CD14-positive monocyte (primary cell): ENCODE measurements around the gene KCNK3. TPM values are rescaled to one million over a fixed set of nuclear protein-coding genes. Genes with fewer than 3 reads are reported as not detected.

Experiments
- DNase-seq, 3 donors: peaks; one replicate each; pipeline ENCODE4 v3.0.0-alpha.2; 2011 to 2022
- H2AFZ ChIP-seq: 2 replicates; pipeline ENCODE4 v1.6.0; 2012; ENCODE audit warnings: mild to moderate bottlenecking, low read depth, low read length, inconsistent platforms; ENCODE audit not compliant: insufficient read depth, poor library complexity, severe bottlenecking
- H3K27ac ChIP-seq, 2 donors: 1 replicate in 1 of 2; 2 replicates in 1 of 2; pipeline ENCODE4 v1.5.1; 2012 to 2013; ENCODE audit warnings: low read length in 2 of 2, control low read depth in 1 of 2, inconsistent platforms in 1 of 2, low read depth in 1 of 2, mild to moderate bottlenecking in 1 of 2
- H3K27me3 ChIP-seq, 2 donors: one replicate each; pipeline versions ENCODE4 v1.6.0 to v1.6.1; 2011 to 2013; ENCODE audit warnings: low read length in 2 of 2; ENCODE audit not compliant: control insufficient read depth in 2 of 2, insufficient read depth in 2 of 2
- H3K36me3 ChIP-seq, 2 donors: replicated peaks in 1 of 2; 1 replicate in 1 of 2; 2 replicates in 1 of 2; pipeline versions ENCODE4 v1.5.1 to v1.6.1; 2012 to 2013; ENCODE audit warnings: low read length in 2 of 2, control low read depth in 1 of 2, inconsistent platforms in 1 of 2, mild to moderate bottlenecking in 1 of 2; ENCODE audit not compliant: insufficient read depth in 2 of 2, control insufficient read depth in 1 of 2
- H3K4me1 ChIP-seq, 2 donors: 1 replicate in 1 of 2; 2 replicates in 1 of 2; pipeline versions ENCODE4 v1.5.1 to v1.6.1; 2012 to 2013; ENCODE audit warnings: low read length in 2 of 2, control low read depth in 1 of 2, inconsistent platforms in 1 of 2, mild to moderate bottlenecking in 1 of 2, moderate library complexity in 1 of 2; ENCODE audit not compliant: insufficient read depth in 2 of 2, control insufficient read depth in 1 of 2
- H3K4me2 ChIP-seq: replicated peaks from 2 replicates; pipeline ENCODE3; 2012; ENCODE audit warnings: low read length, moderate library complexity, mild to moderate bottlenecking; ENCODE audit not compliant: poor library complexity, severe bottlenecking; ENCODE audit errors: extremely low read depth
- H3K4me3 ChIP-seq, 3 experiments: fragments of 200-600 bp in 1 of 3; sonication (generic) in 1 of 3; replicated peaks in 1 of 3; 1 replicate in 2 of 3; 2 replicates in 1 of 3; pipeline ENCODE4 v1.5.1; 2011 to 2013; ENCODE audit warnings: low read length in 3 of 3, mild to moderate bottlenecking in 3 of 3, control low read depth in 2 of 3, low read depth in 2 of 3, inconsistent platforms in 1 of 3, moderate library complexity in 1 of 3
- H3K79me2 ChIP-seq: 2 replicates; pipeline ENCODE4 v1.6.0; 2012; ENCODE audit warnings: mild to moderate bottlenecking, control low read depth, inconsistent platforms, low read length, moderate library complexity; ENCODE audit not compliant: insufficient read depth
- H3K9ac ChIP-seq: 2 replicates; pipeline ENCODE4 v1.6.0; 2017; ENCODE audit warnings: low read length, mild to moderate bottlenecking; ENCODE audit not compliant: insufficient read depth, poor library complexity, severe bottlenecking
- H3K9me3 ChIP-seq, 2 donors: replicated peaks in 1 of 2; 1 replicate in 1 of 2; 2 replicates in 1 of 2; pipeline versions ENCODE4 v1.5.1 to v1.6.1; 2012 to 2013; ENCODE audit warnings: low read length in 2 of 2, control low read depth in 1 of 2; ENCODE audit not compliant: control insufficient read depth in 1 of 2, insufficient read depth in 1 of 2
- H4K20me1 ChIP-seq: 2 replicates; pipeline ENCODE4 v1.6.0; 2012; ENCODE audit warnings: mild to moderate bottlenecking, low read length, control low read depth, moderate library complexity; ENCODE audit not compliant: insufficient read depth
- H3K27ac Mint-ChIP-seq, 7 donors: one replicate each; pipeline ENCODE4 v1.8.0; 2020; ENCODE audit warnings: mild to moderate bottlenecking in 7 of 7, mixed read lengths in 7 of 7, moderate library complexity in 6 of 7, inconsistent platforms in 2 of 7
- H3K27me3 Mint-ChIP-seq, 3 donors: one replicate each; pipeline ENCODE4 v1.8.0; 2021 to 2022; ENCODE audit warnings: low read depth in 3 of 3, mild to moderate bottlenecking in 3 of 3, mixed read lengths in 3 of 3, moderate library complexity in 3 of 3, inconsistent platforms in 1 of 3
- H3K36me3 Mint-ChIP-seq, 2 donors: one replicate each; pipeline ENCODE4 v1.8.0; 2020; ENCODE audit warnings: mixed read lengths in 2 of 2, inconsistent platforms in 1 of 2, mild to moderate bottlenecking in 1 of 2
- H3K4me1 Mint-ChIP-seq: one replicate; pipeline ENCODE4 v1.8.0; 2020; ENCODE audit warnings: mild to moderate bottlenecking, mixed read lengths
- H3K4me3 Mint-ChIP-seq, 2 donors: one replicate each; pipeline ENCODE4 v1.8.0; 2020; ENCODE audit warnings: mild to moderate bottlenecking in 2 of 2, mixed read lengths in 2 of 2, moderate library complexity in 1 of 2
- H3K9me3 Mint-ChIP-seq, 7 donors: one replicate each; pipeline ENCODE4 v1.8.0; 2020 to 2022; ENCODE audit warnings: mixed read lengths in 7 of 7, mild to moderate bottlenecking in 6 of 7, moderate library complexity in 6 of 7, inconsistent platforms in 2 of 7
- CTCF ChIP-seq: fragments of 200-600 bp; IDR thresholded peaks from one replicate; pipeline ENCODE4 v1.8.0; 2022; ENCODE audit warnings: antibody characterized with exemption, mild to moderate bottlenecking
- whole genome bisulfite sequencing: methylation state at CpG from one replicate; pipeline ENCODE4 v1.1.5; 2013; ENCODE audit warnings: missing lambda C conversion rate; ENCODE audit not compliant: insufficient coverage; 5-methylcytosine and 5-hydroxymethylcytosine counted together
- intact Hi-C, 2 donors: fragments of 100-400 bp; cut with micrococcal nuclease; formaldehyde crosslinking; loops; one replicate each; pipeline versions ENCODE4 v1.15.0 to v1.15.1; 2023
- polyA plus RNA-seq, 3 donors: library from polyadenylated mRNA; depleted of rRNA in 1 of 3; unstranded in 2 of 3; stranded (reverse) in 1 of 3; fragments of 300-500 nt in 2 of 3; fragments of >200 nt in 1 of 3; fragmentation: Illumina TruSeq in 2 of 3; gene quantifications; 1 replicate in 2 of 3; 2 replicates in 1 of 3; pipeline ENCODE4 v1.2.3, GENCODE V29; 2012 to 2021

KCNK3 gene
- polyA plus RNA-seq, 3 donors, result not detected

GRCh38 chr2:26655611-26656195, 36.8 kb upstream of the KCNK3 start:
- Mint-ChIP-seq H3K36me3 (no peaks in the 10 kb centered on the region), H3K9me3 (peaks cover 7 to 27% (median 16%) of the 10 kb centered on the region in 7 donors), H3K4me1 (peaks cover 4% of the 10 kb centered on the region), H3K27ac (no peak overlapping the region), H3K4me3 (no peak overlapping the region), H3K27me3 (peaks cover 1 to 9% (median 7%) of the 10 kb centered on the region in 3 donors)
- Histone ChIP-seq H2AFZ (no peak overlapping the region), H3K9ac (no peak overlapping the region), H3K4me1 (no peaks in the 10 kb centered on the region), H3K27me3 (no peaks in the 10 kb centered on the region), H3K36me3 (no peaks in the 10 kb centered on the region), H4K20me1 (no peaks in the 10 kb centered on the region), H3K27ac (no peak overlapping the region), H3K4me3 (no peak overlapping the region), H3K4me2 (no peak overlapping the region), H3K79me2 (no peaks in the 10 kb centered on the region), H3K9me3 (peaks cover 4 to 7% of the 10 kb centered on the region in 2 donors)
- intact Hi-C loops, result no loop called here
- no peak for TF ChIP-seq CTCF
- WGBS, result 80% methylated on average over 1 of the region's 9 CpGs
- DNase-seq, result no peak

GRCh38 chr2:26657265-26657664, 35.3 kb upstream of the KCNK3 start:
- no peak overlapping the region for H3K9ac ChIP-seq
- H3K4me1 Mint-ChIP-seq, result peaks cover 4% of the 10 kb centered on the region
- no peak overlapping the region for H3K27ac ChIP-seq
- H2AFZ ChIP-seq, result no peak overlapping the region
- H3K4me3 ChIP-seq, result no peak overlapping the region
- no peaks in the 10 kb centered on the region for H3K4me1 ChIP-seq
- H3K9me3 ChIP-seq, result peaks cover 10 to 12% of the 10 kb centered on the region in 2 donors
- peaks cover 3 to 12% (median 11%) of the 10 kb centered on the region in 3 donors for H3K27me3 Mint-ChIP-seq
- no peaks in the 10 kb centered on the region for H3K27me3 ChIP-seq
- intact Hi-C loops, result no loop called here
- H3K36me3 ChIP-seq, result no peaks in the 10 kb centered on the region
- H3K4me2 ChIP-seq, result no peak overlapping the region
- H3K27ac Mint-ChIP-seq, result no peak overlapping the region
- H3K4me3 Mint-ChIP-seq, result no peak overlapping the region
- H3K36me3 Mint-ChIP-seq, result no peaks in the 10 kb centered on the region
- WGBS, result 57% methylated on average over 1 of the region's 4 CpGs
- DNase-seq, result no peak
- no peaks in the 10 kb centered on the region for H4K20me1 ChIP-seq
- H3K79me2 ChIP-seq, result no peaks in the 10 kb centered on the region
- no peak for TF ChIP-seq CTCF
- peaks cover 10 to 33% (median 22%) of the 10 kb centered on the region in 7 donors for H3K9me3 Mint-ChIP-seq
